Measurements from ENCODE around the gene SLC38A8.

DNA sequence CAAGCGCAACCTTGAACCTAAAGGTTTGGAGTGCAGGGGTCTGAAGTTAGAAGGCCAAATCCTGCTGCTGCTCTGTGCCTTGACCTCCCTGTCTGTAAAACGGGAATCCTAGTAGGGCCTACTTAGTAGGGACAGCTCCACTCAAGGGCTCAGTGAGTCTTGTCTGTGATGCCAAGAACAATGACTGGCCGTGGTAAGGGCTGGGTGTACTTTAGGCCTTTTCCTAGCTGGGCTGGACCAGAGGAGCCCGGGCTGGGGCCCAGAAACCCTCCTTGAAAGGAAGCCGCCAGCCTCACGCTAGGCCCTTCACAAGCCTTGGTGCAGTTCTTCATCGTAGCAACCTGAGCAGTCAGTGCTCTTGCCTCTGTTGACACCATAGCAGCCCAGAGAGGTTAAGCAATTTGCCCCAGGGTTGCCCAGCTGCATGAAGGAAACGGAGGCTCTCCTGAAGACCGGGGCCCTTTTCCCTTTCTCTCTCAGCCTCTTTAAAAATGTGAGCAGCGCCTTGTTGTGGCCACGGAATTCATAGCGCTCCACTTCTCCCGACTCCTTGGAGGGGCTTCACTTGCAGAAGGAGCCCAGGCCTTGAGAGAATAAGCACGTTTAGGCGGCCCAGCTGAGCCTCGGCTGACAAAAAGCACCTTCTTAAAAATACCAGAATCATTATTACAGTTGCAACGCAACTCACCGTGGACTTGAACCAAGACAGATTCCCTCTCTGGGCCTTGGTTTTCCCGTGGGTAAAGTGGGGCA lies 70.2 kb downstream of the SLC38A8 start:
- TF ChIP-seq, protein P1, sequence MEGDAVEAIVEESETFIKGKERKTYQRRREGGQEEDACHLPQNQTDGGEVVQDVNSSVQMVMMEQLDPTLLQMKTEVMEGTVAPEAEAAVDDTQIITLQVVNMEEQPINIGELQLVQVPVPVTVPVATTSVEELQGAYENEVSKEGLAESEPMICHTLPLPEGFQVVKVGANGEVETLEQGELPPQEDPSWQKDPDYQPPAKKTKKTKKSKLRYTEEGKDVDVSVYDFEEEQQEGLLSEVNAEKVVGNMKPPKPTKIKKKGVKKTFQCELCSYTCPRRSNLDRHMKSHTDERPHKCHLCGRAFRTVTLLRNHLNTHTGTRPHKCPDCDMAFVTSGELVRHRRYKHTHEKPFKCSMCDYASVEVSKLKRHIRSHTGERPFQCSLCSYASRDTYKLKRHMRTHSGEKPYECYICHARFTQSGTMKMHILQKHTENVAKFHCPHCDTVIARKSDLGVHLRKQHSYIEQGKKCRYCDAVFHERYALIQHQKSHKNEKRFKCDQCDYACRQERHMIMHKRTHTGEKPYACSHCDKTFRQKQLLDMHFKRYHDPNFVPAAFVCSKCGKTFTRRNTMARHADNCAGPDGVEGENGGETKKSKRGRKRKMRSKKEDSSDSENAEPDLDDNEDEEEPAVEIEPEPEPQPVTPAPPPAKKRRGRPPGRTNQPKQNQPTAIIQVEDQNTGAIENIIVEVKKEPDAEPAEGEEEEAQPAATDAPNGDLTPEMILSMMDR (IDR thresholded peaks at IDR 0.05), result no peak
- TF ChIP-seq POLR2AphosphoS5 (IDR thresholded peaks at IDR 0.05) (no peak), POLR2A (IDR thresholded peaks at IDR 0.05) (no peak)
